Peyer's patch (tissue), 4 donors: ENCODE measurements around the gene TAS2R1. TPM values are rescaled to one million over a fixed set of nuclear protein-coding genes. Genes with fewer than 3 reads are reported as not detected.

ENCODE experiments used
- DNase-seq, 3 donors: peaks; one replicate each; pipeline ENCODE4 v3.0.0-alpha.2; 2017 to 2019
- H3K27ac ChIP-seq, 4 donors: fragments of 200-600 bp; sonication (generic); one replicate each; pipeline ENCODE4 v1.5.1; 2016 to 2019
- H3K27me3 ChIP-seq, 2 donors: fragments of 200-600 bp; sonication (generic); one replicate each; pipeline ENCODE4 v1.5.1; 2019
- H3K36me3 ChIP-seq, 3 donors: fragments of 200-600 bp; sonication (generic); one replicate each; pipeline ENCODE4 v1.5.1; 2016 to 2019
- H3K4me1 ChIP-seq, 4 donors: fragments of 200-600 bp; sonication (generic); one replicate each; pipeline ENCODE4 v1.5.1; 2016 to 2019
- H3K4me3 ChIP-seq, 4 donors: fragments of 200-600 bp; sonication (generic); 1 replicate in 3 of 4; 2 replicates in 1 of 4; pipeline ENCODE4 v1.5.1; 2016 to 2019; ENCODE audit warnings: mild to moderate bottlenecking in 1 of 4
- H3K9me3 ChIP-seq, 4 donors: fragments of 200-600 bp; sonication (generic); one replicate each; pipeline ENCODE4 v1.5.1; 2016 to 2019; ENCODE audit warnings: mild to moderate bottlenecking in 1 of 4
- CTCF ChIP-seq, 6 experiments: fragments of 450-650 bp in 4 of 6; fragments of 200-600 bp in 2 of 6; sonication (generic) in 1 of 6; IDR thresholded peaks; one replicate each; pipeline ENCODE4 v1.5.1; 2017 to 2019; ENCODE audit warnings: antibody characterized with exemption in 6 of 6, mild to moderate bottlenecking in 3 of 6, moderate library complexity in 1 of 6
- POLR2A ChIP-seq, 2 donors: fragments of 450-650 bp; IDR thresholded peaks; one replicate each; pipeline ENCODE4 v1.5.1; 2017; ENCODE audit warnings: antibody characterized with exemption in 2 of 2, mild to moderate bottlenecking in 2 of 2, moderate library complexity in 2 of 2
- total RNA-seq, 4 donors: library from RNA; depleted of rRNA; stranded (reverse); fragments of >200 nt; gene quantifications; one replicate each; pipeline ENCODE4 v1.1.0, GENCODE V29; 2016

TAS2R1 gene
- total RNA-seq, 4 donors from 2014 or later: not detected

GRCh38 chr5:9627541-9627940, 2.6 kb downstream of the TAS2R1 start:
- no peak overlapping the region for H3K27ac ChIP-seq
- DNase-seq: no peak
- H3K4me1 ChIP-seq: no peaks in the 10 kb centered on the region
- no peak for TF ChIP-seq POLR2A (IDR thresholded peaks at IDR 0.05)
- no peak for TF ChIP-seq CTCF (IDR thresholded peaks at IDR 0.05)
- H3K27me3 ChIP-seq: no peaks in the 10 kb centered on the region
- H3K4me3 ChIP-seq: no peak overlapping the region
- H3K9me3 ChIP-seq: no peaks in the 10 kb centered on the region
- no peaks in the 10 kb centered on the region for H3K36me3 ChIP-seq

- no peaks in the 10 kb centered on the region for H3K4me1 ChIP-seq
- H3K4me3 ChIP-seq: no peak overlapping the region
- no peak overlapping the region for H3K27ac ChIP-seq
- H3K36me3 ChIP-seq: no peaks in the 10 kb centered on the region
- TF ChIP-seq POLR2A (IDR thresholded peaks at IDR 0.05) (no peak), CTCF (IDR thresholded peaks at IDR 0.05) (no peak)
- H3K9me3 ChIP-seq: no peaks in the 10 kb centered on the region
- no peak for DNase-seq
- H3K27me3 ChIP-seq: no peaks in the 10 kb centered on the region
Observed at GRCh38 chr5:9626955-9627354, 3.2 kb downstream of the TAS2R1 start.

- Histone ChIP-seq H3K27me3 (no peaks in the 10 kb centered on the region), H3K9me3 (no peaks in the 10 kb centered on the region), H3K4me1 (no peaks in the 10 kb centered on the region), H3K27ac (no peak overlapping the region), H3K36me3 (no peaks in the 10 kb centered on the region), H3K4me3 (no peak overlapping the region)
- no peak for TF ChIP-seq CTCF (IDR thresholded peaks at IDR 0.05)
- no peak for TF ChIP-seq POLR2A (IDR thresholded peaks at IDR 0.05)
- no peak for DNase-seq
Observed at GRCh38 chr5:9625731-9626130, 4.4 kb downstream of the TAS2R1 start.

GRCh38 chr5:9625286-9625685, 4.9 kb downstream of the TAS2R1 start:
- no peak for DNase-seq
- no peaks in the 10 kb centered on the region for H3K4me1 ChIP-seq
- no peaks in the 10 kb centered on the region for H3K9me3 ChIP-seq
- H3K36me3 ChIP-seq: no peaks in the 10 kb centered on the region
- H3K27me3 ChIP-seq: no peaks in the 10 kb centered on the region
- no peak overlapping the region for H3K4me3 ChIP-seq
- no peak for TF ChIP-seq POLR2A (IDR thresholded peaks at IDR 0.05)
- H3K27ac ChIP-seq: no peak overlapping the region

- no peak overlapping the region for H3K27ac ChIP-seq
- no peak overlapping the region for H3K4me3 ChIP-seq
- DNase-seq: no peak
- no peaks in the 10 kb centered on the region for H3K27me3 ChIP-seq
- TF ChIP-seq CTCF (IDR thresholded peaks at IDR 0.05): no peak
- no peak for TF ChIP-seq POLR2A (IDR thresholded peaks at IDR 0.05)
- no peaks in the 10 kb centered on the region for H3K9me3 ChIP-seq
- H3K36me3 ChIP-seq: no peaks in the 10 kb centered on the region
- H3K4me1 ChIP-seq: no peaks in the 10 kb centered on the region
Observed at GRCh38 chr5:9624196-9624947, 5.8 kb downstream of the TAS2R1 start.

- Histone ChIP-seq H3K36me3 (no peaks in the 10 kb centered on the region), H3K27me3 (no peaks in the 10 kb centered on the region), H3K9me3 (no peaks in the 10 kb centered on the region), H3K4me1 (no peaks in the 10 kb centered on the region), H3K27ac (no peak overlapping the region), H3K4me3 (no peak overlapping the region)
- TF ChIP-seq CTCF (IDR thresholded peaks at IDR 0.05) (no peak), POLR2A (IDR thresholded peaks at IDR 0.05) (no peak)
- DNase-seq: no peak
Observed at GRCh38 chr5:9623661-9624060, 6.5 kb downstream of the TAS2R1 start.
